ENCODE measurements around the gene SLC39A11.

SLC39A11 gene

DNA sequence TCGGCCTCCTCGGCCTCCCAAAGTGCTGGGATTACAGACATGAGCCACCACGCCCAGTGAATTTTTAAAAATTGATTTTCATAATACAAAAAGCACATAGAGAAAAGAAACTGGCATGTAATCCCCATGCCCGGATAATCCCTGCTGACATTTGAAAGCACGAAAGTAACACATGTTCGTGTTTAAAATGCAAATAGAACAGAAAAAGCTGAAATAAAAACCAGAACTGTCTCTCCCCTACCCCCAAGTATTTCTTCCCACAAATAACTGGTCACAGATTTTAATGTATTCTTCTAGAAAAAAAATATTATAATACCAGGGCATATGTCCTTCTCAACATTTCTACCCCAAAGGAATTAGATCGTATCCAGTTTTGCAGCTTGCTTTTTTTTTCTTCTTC is 222.9 kb downstream of the SLC39A11 start:
- TF ChIP-seq, protein P1, sequence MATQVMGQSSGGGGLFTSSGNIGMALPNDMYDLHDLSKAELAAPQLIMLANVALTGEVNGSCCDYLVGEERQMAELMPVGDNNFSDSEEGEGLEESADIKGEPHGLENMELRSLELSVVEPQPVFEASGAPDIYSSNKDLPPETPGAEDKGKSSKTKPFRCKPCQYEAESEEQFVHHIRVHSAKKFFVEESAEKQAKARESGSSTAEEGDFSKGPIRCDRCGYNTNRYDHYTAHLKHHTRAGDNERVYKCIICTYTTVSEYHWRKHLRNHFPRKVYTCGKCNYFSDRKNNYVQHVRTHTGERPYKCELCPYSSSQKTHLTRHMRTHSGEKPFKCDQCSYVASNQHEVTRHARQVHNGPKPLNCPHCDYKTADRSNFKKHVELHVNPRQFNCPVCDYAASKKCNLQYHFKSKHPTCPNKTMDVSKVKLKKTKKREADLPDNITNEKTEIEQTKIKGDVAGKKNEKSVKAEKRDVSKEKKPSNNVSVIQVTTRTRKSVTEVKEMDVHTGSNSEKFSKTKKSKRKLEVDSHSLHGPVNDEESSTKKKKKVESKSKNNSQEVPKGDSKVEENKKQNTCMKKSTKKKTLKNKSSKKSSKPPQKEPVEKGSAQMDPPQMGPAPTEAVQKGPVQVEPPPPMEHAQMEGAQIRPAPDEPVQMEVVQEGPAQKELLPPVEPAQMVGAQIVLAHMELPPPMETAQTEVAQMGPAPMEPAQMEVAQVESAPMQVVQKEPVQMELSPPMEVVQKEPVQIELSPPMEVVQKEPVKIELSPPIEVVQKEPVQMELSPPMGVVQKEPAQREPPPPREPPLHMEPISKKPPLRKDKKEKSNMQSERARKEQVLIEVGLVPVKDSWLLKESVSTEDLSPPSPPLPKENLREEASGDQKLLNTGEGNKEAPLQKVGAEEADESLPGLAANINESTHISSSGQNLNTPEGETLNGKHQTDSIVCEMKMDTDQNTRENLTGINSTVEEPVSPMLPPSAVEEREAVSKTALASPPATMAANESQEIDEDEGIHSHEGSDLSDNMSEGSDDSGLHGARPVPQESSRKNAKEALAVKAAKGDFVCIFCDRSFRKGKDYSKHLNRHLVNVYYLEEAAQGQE (IDR thresholded peaks at IDR 0.05; ENCODE audit: insufficient replicate concordance, low read depth) = no peak
- TF ChIP-seq SPI1 (IDR thresholded peaks at IDR 0.05; ENCODE audit: borderline replicate concordance, low read depth) = no peak
- TF ChIP-seq GABPA (IDR thresholded peaks at IDR 0.05; ENCODE audit: low read depth) = no peak
- no peak for TF ChIP-seq POLR2AphosphoS5 (IDR thresholded peaks at IDR 0.05; ENCODE audit: low read depth)
- TF ChIP-seq CTCF (IDR thresholded peaks at IDR 0.05; ENCODE audit: insufficient read depth, low read length) = no peak
- Histone ChIP-seq H3K27me3 (ENCODE audit: insufficient read depth, poor library complexity, severe bottlenecking) (no peaks in the 10 kb centered on the region), H3K4me3 (replicated peaks; ENCODE audit: insufficient read depth, low read length) (no peak overlapping the region), H3K27ac (replicated peaks) (no peak overlapping the region)
- DNase-seq (ENCODE audit: low read depth in 1 of 2, low spot score in 1 of 2) = no peak

DNA sequence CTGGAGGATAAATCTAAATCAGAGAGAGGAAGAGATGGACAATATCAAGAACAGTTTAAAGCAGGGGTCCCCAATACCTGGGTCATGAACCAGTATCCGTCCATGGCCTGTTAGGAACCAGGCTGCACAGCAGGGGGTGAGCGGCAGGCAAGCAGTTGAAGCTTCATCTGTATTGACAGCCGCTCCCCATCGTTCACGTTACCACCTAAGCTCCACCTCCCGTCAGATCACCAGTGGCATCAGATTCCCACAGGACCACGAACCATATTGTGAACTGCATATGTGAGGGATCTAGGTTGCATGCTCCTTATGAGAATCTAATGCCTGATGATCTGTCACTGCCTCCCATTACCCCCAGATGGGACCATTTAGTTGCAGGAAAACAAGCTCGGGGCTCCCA is 226.5 kb downstream of the SLC39A11 start:
- H3K4me3 ChIP-seq (replicated peaks; ENCODE audit: insufficient read depth, low read length) = no peak overlapping the region
- no peaks in the 10 kb centered on the region for H3K27me3 ChIP-seq (ENCODE audit: insufficient read depth, poor library complexity, severe bottlenecking)
- no peak overlapping the region for H3K27ac ChIP-seq (replicated peaks)
- DNase-seq (ENCODE audit: low read depth in 1 of 2, low spot score in 1 of 2) = no peak
- TF ChIP-seq, protein P1 (IDR thresholded peaks at IDR 0.05; ENCODE audit: insufficient replicate concordance, low read depth) = no peak
- TF ChIP-seq CTCF (IDR thresholded peaks at IDR 0.05; ENCODE audit: insufficient read depth, low read length) (no peak), SPI1 (IDR thresholded peaks at IDR 0.05; ENCODE audit: borderline replicate concordance, low read depth) (no peak), GABPA (IDR thresholded peaks at IDR 0.05; ENCODE audit: low read depth) (no peak), POLR2AphosphoS5 (IDR thresholded peaks at IDR 0.05; ENCODE audit: low read depth) (no peak)

GRCh38 chr17:72863526-72864211 is 228.8 kb downstream of the SLC39A11 start:
- Histone ChIP-seq H3K27ac (replicated peaks) (no peak overlapping the region), H3K4me3 (replicated peaks; ENCODE audit: insufficient read depth, low read length) (no peak overlapping the region), H3K27me3 (ENCODE audit: insufficient read depth, poor library complexity, severe bottlenecking) (no peaks in the 10 kb centered on the region)
- TF ChIP-seq SPI1 (IDR thresholded peaks at IDR 0.05; ENCODE audit: borderline replicate concordance, low read depth) (no peak), CTCF (IDR thresholded peaks at IDR 0.05; ENCODE audit: insufficient read depth, low read length) (no peak), POLR2AphosphoS5 (IDR thresholded peaks at IDR 0.05; ENCODE audit: low read depth) (no peak)
- TF ChIP-seq, protein P1 (IDR thresholded peaks at IDR 0.05; ENCODE audit: insufficient replicate concordance, low read depth) = no peak
- no peak for DNase-seq (ENCODE audit: low read depth in 1 of 2, low spot score in 1 of 2)

Measured in HL-60 (cell line).